GM19240 (cell line): ENCODE measurements around the gene CTNND2.

ENCODE experiments used
- DNase-seq: peaks from one replicate; pipeline ENCODE4 v3.0.0; 2011; ENCODE audit warnings: low spot score; ENCODE audit not compliant: insufficient read length

The CTNND2 gene

GRCh38 chr5:11777096-11777495 lies 127.2 kb downstream of the CTNND2 start:
- DNase-seq = no peak

- no peak for DNase-seq
These were observed 133.9 kb downstream of the CTNND2 start for GRCh38 chr5:11770310-11770709.

GRCh38 chr5:11760934-11761603 lies 143.2 kb downstream of the CTNND2 start:
- no peak for DNase-seq

GRCh38 chr5:11758321-11758720 lies 145.9 kb downstream of the CTNND2 start:
- no peak for DNase-seq

GRCh38 chr5:11757661-11758060 lies 146.6 kb downstream of the CTNND2 start:
- no peak for DNase-seq

GRCh38 chr5:11737010-11737409 lies 167.2 kb downstream of the CTNND2 start:
- DNase-seq = no peak

GRCh38 chr5:11734369-11734768 lies 169.9 kb downstream of the CTNND2 start:
- no peak for DNase-seq

- DNase-seq = no peak
These were observed 170.4 kb downstream of the CTNND2 start for GRCh38 chr5:11733840-11734192.

- DNase-seq = no peak
These were observed 170.9 kb downstream of the CTNND2 start for GRCh38 chr5:11733185-11733839.

GRCh38 chr5:11724940-11725339 lies 179.3 kb downstream of the CTNND2 start:
- DNase-seq = no peak

- DNase-seq = no peak
These were observed 184.3 kb downstream of the CTNND2 start for GRCh38 chr5:11719888-11720481.

GRCh38 chr5:11715461-11716196 lies 188.6 kb downstream of the CTNND2 start:
- DNase-seq = no peak

- no peak for DNase-seq
These were observed 192.3 kb downstream of the CTNND2 start for GRCh38 chr5:11711932-11712331.

GRCh38 chr5:11709021-11709420 lies 195.2 kb downstream of the CTNND2 start:
- no peak for DNase-seq

GRCh38 chr5:11704916-11705315 lies 199.3 kb downstream of the CTNND2 start:
- no peak for DNase-seq

GRCh38 chr5:11700391-11700790 lies 203.9 kb downstream of the CTNND2 start:
- no peak for DNase-seq

GRCh38 chr5:11692636-11693035 lies 211.6 kb downstream of the CTNND2 start:
- no peak for DNase-seq

GRCh38 chr5:11687498-11687897 lies 216.7 kb downstream of the CTNND2 start:
- no peak for DNase-seq

GRCh38 chr5:11684607-11685006 lies 219.6 kb downstream of the CTNND2 start:
- no peak for DNase-seq

- no peak for DNase-seq
These were observed 220.6 kb downstream of the CTNND2 start for GRCh38 chr5:11683666-11684065.

- DNase-seq = no peak
These were observed 222.4 kb downstream of the CTNND2 start for GRCh38 chr5:11681796-11682195.

- DNase-seq = no peak
These were observed 224.6 kb downstream of the CTNND2 start for GRCh38 chr5:11679676-11680075.
